CD4-positive, alpha-beta T cell treated with Interleukin-2 at 100 ng/mL for 4 hours (primary cell): Measurements from ENCODE around the gene BET1.

Experiments
- DNase-seq: peaks from one replicate; pipeline ENCODE4 v3.0.0-alpha.2; 2020; ENCODE audit warnings: low spot score

Gene BET1

GRCh38 chr7:94011714-94012353 lies 7.7 kb upstream of the BET1 start:
- no peak for DNase-seq

- DNase-seq, result no peak
These were observed 4.4 kb upstream of the BET1 start for GRCh38 chr7:94008537-94008936.

- no peak for DNase-seq
These were observed 1.6 kb upstream of the BET1 start for GRCh38 chr7:94005753-94006152.

GRCh38 chr7:94003446-94004023 lies 620 bp downstream of the BET1 start:
- DNase-seq, result peak; percentile 2

GRCh38 chr7:94001396-94001795 lies 2.8 kb downstream of the BET1 start:
- DNase-seq, result no peak

- DNase-seq, result no peak
These were observed 6.3 kb downstream of the BET1 start for GRCh38 chr7:93997868-93998267.

GRCh38 chr7:93992421-93993110 lies 11.6 kb downstream of the BET1 start:
- DNase-seq, result no peak

GRCh38 chr7:93987297-93987696 lies 16.9 kb downstream of the BET1 start:
- DNase-seq, result no peak

- no peak for DNase-seq
These were observed 19.1 kb downstream of the BET1 start for GRCh38 chr7:93985101-93985500.

- no peak for DNase-seq
These were observed 20.1 kb downstream of the BET1 start for GRCh38 chr7:93984024-93984423.

GRCh38 chr7:93981480-93981874 lies 22.7 kb downstream of the BET1 start:
- DNase-seq, result no peak

GRCh38 chr7:93980744-93981479 lies 23.2 kb downstream of the BET1 start:
- no peak for DNase-seq

- DNase-seq, result no peak
These were observed 26.8 kb downstream of the BET1 start for GRCh38 chr7:93977211-93977950.

GRCh38 chr7:93973134-93973533 lies 31.0 kb downstream of the BET1 start:
- no peak for DNase-seq

GRCh38 chr7:93972029-93972725 lies 32.0 kb downstream of the BET1 start:
- DNase-seq, result no peak

GRCh38 chr7:93968911-93969620 lies 35.1 kb downstream of the BET1 start:
- DNase-seq, result no peak

GRCh38 chr7:93964813-93965212 lies 39.3 kb downstream of the BET1 start:
- no peak for DNase-seq

- no peak for DNase-seq
These were observed 39.9 kb downstream of the BET1 start for GRCh38 chr7:93964262-93964661.

- no peak for DNase-seq
These were observed 43.2 kb downstream of the BET1 start for GRCh38 chr7:93960986-93961385.

- no peak for DNase-seq
These were observed 45.5 kb downstream of the BET1 start for GRCh38 chr7:93958651-93959050.

GRCh38 chr7:93958216-93958615 lies 45.9 kb downstream of the BET1 start:
- DNase-seq, result no peak
